Spleen (tissue), 11 donors: ENCODE data around the gene GBA2. TPM values are rescaled to one million over a fixed set of nuclear protein-coding genes. Genes with fewer than 3 reads are reported as not detected.
A peak's percentile ranks its signal among the peaks of the same experiment; 100 is the strongest.

Source experiments
- DNase-seq: peaks from one replicate; pipeline ENCODE4 v3.0.0-alpha.2; 2020
- H3K27ac ChIP-seq, 8 donors: fragments of 200-600 bp; sonication (generic) in 7 of 8; 1 replicate in 4 of 8; 2 replicates in 4 of 8; pipeline versions ENCODE4 v1.5.0 to v1.8.0; 2016 to 2021; ENCODE audit warnings: inconsistent platforms in 4 of 8, mild to moderate bottlenecking in 4 of 8, moderate library complexity in 1 of 8
- H3K27me3 ChIP-seq, 7 donors: fragments of 200-600 bp; sonication (generic) in 6 of 7; replicated peaks in 1 of 7; 1 replicate in 4 of 7; 2 replicates in 3 of 7; pipeline versions ENCODE4 v1.5.0 to v1.8.0; 2016 to 2021; ENCODE audit warnings: inconsistent platforms in 3 of 7, mild to moderate bottlenecking in 1 of 7
- H3K36me3 ChIP-seq, 6 donors: fragments of 200-600 bp; sonication (generic) in 5 of 6; 1 replicate in 4 of 6; 2 replicates in 2 of 6; pipeline versions ENCODE4 v1.5.0 to v1.8.0; 2016 to 2021; ENCODE audit warnings: inconsistent platforms in 2 of 6
- H3K4me1 ChIP-seq, 6 donors: fragments of 200-600 bp; sonication (generic) in 5 of 6; 1 replicate in 3 of 6; 2 replicates in 3 of 6; pipeline versions ENCODE4 v1.5.0 to v1.8.0; 2016 to 2021; ENCODE audit warnings: inconsistent platforms in 3 of 6
- H3K4me3 ChIP-seq, 8 donors: fragments of 200-600 bp; sonication (generic) in 7 of 8; 1 replicate in 4 of 8; 2 replicates in 4 of 8; pipeline versions ENCODE4 v1.5.0 to v1.8.0; 2016 to 2021; ENCODE audit warnings: inconsistent platforms in 4 of 8, mild to moderate bottlenecking in 4 of 8, moderate library complexity in 2 of 8
- H3K9me3 ChIP-seq, 8 donors: fragments of 200-600 bp; sonication (generic) in 7 of 8; 1 replicate in 4 of 8; 2 replicates in 4 of 8; pipeline versions ENCODE4 v1.5.0 to v1.8.0; 2016 to 2021; ENCODE audit warnings: inconsistent platforms in 4 of 8
- POLR2A ChIP-seq, 3 donors: fragments of 450-650 bp; IDR thresholded peaks; one replicate each; pipeline ENCODE4 v1.5.1; 2017; ENCODE audit warnings: antibody characterized with exemption in 3 of 3, mild to moderate bottlenecking in 1 of 3
- POLR2AphosphoS5 ChIP-seq, 3 donors: sonication (generic); formaldehyde crosslinking; IDR thresholded peaks; one replicate each; pipeline ENCODE4 v1.5.1; 2017; ENCODE audit warnings: antibody characterized with exemption in 3 of 3
- WGBS, 5 donors: extraction: QIAGEN DNeasy Blood & Tissue Kit in 3 of 5; methylation state at CpG; one replicate each; pipeline versions ENCODE4 v1.1.5 to v1.1.7; 2013 to 2018; 5-methylcytosine and 5-hydroxymethylcytosine counted together
- intact Hi-C: fragments of 100-400 bp; cut with DNase I; formaldehyde crosslinking; loops from one replicate; pipeline ENCODE4 v1.15.0; 2023; ENCODE audit warnings: low total_unique reads
- polyA plus RNA-seq, 3 donors: library from polyadenylated mRNA; stranded (reverse); fragments of 200-250 nt; gene quantifications; one replicate each; pipeline ENCODE4 v1.2.1, GENCODE V29; 2013
- total RNA-seq, 7 donors: library from RNA; depleted of rRNA in 3 of 7; stranded (reverse); fragments of >200 nt in 3 of 7; fragmentation: NEBNext Ultra II Directional in 4 of 7; extraction: Animal tissue kit (Norgen Biotek cat#: 25700) in 4 of 7; gene quantifications; one replicate each; pipeline versions ENCODE4 v1.1.0 to v1.2.1, GENCODE V29; 2016 to 2021
- TF ChIP-seq, protein P1 (sequence below), 11 experiments: fragments of 200-600 bp in 7 of 11; fragments of 450-650 bp in 4 of 11; sonication (generic) in 4 of 11; IDR thresholded peaks in 8 of 11; conservative IDR thresholded peaks in 3 of 11; 1 replicate in 7 of 11; 2 replicates in 4 of 11; pipeline versions ENCODE4 v1.4.0 to v1.8.0; 2016 to 2021; ENCODE audit warnings: antibody characterized with exemption in 11 of 11, inconsistent platforms in 4 of 11, mild to moderate bottlenecking in 1 of 11
- donor health status: healthy with polysubstance abuse.
- donor health status: DM: no; HTN: no; CAD: no; lungs with moderate emphysema.
- donor health status: DM: no; HTN: no; CAD: no.
- donor health status: Bipolar disorder and iron deficiency.
- donor health status: healthy.
- donor health status: DM: no; HTN: no; CAD: no.
- donor health status: DM: yes; HTN: yes; CAD: no.

The GBA2 gene
- total and polyA plus RNA-seq, 10 donors: 22.8 to 111 (median 73.1) TPM

DNA sequence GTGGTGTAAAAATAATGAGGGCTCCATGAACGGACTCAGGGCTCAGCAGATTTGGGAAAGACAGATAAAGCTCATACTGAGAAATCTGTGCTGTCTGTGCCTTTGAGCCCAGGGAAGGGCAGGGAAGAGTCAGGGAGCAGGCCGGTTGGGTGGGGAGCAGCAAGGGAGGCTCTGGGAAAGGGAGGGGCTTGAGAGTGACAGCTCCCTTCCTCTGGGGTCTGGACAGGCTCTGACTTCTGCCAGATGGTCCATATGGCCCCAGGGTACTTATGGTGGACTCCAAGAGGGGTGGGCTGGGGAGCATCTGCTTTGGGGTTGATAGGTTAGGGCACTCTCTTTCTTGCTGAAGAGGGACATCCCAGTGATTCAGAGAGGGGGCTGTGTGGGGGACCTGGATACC lies 44.4 kb upstream of the GBA2 start:
- Histone ChIP-seq H3K27ac (no peak overlapping the region), H3K4me3 (no peak overlapping the region), H3K4me1 (peaks cover 7 to 22% (median 14%) of the 10 kb centered on the region in 6 donors), H3K36me3 (peaks cover 0 to 18% (median 0%) of the 10 kb centered on the region in 6 donors), H3K27me3 (peaks cover 0 to 12% (median 0%) of the 10 kb centered on the region in 7 donors), H3K9me3 (no peaks in the 10 kb centered on the region)
- TF ChIP-seq, protein P1, sequence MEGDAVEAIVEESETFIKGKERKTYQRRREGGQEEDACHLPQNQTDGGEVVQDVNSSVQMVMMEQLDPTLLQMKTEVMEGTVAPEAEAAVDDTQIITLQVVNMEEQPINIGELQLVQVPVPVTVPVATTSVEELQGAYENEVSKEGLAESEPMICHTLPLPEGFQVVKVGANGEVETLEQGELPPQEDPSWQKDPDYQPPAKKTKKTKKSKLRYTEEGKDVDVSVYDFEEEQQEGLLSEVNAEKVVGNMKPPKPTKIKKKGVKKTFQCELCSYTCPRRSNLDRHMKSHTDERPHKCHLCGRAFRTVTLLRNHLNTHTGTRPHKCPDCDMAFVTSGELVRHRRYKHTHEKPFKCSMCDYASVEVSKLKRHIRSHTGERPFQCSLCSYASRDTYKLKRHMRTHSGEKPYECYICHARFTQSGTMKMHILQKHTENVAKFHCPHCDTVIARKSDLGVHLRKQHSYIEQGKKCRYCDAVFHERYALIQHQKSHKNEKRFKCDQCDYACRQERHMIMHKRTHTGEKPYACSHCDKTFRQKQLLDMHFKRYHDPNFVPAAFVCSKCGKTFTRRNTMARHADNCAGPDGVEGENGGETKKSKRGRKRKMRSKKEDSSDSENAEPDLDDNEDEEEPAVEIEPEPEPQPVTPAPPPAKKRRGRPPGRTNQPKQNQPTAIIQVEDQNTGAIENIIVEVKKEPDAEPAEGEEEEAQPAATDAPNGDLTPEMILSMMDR (IDR thresholded peaks at IDR 0.05 in 8 of 11, conservative IDR thresholded peaks at IDR 0.05 in 3 of 11): no peak
- TF ChIP-seq POLR2A (IDR thresholded peaks at IDR 0.05) (no peak), POLR2AphosphoS5 (IDR thresholded peaks at IDR 0.05) (no peak)
- WGBS, 5 donors: 74 to 94% (median 89%) methylated on average over 2 of the region's 2 CpGs
- intact Hi-C loops: no loop called here
- DNase-seq: no peak

DNA sequence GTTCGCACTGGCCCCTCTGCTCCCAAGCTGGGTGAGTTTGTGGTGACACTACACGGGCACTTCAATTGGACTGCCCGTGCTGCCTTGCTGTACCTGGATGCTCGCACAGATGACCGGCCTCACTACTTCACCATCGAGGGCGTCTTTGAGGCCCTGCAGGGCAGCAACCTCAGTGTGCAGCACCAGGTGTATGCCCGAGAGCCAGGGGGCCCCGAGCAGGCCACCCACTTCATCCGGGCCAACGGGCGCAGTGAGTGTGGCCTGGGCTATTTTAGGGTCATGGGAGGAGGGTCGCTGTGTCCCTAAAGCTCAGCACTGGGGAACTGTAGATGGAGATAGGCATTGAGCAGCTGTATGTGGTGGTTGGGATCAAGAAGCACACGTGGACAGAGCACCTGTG lies 43.8 kb upstream of the GBA2 start:
- DNase-seq: no peak
- H3K4me1 ChIP-seq: peaks cover 7 to 22% (median 14%) of the 10 kb centered on the region in 6 donors
- peaks cover 0 to 12% (median 0%) of the 10 kb centered on the region in 7 donors for H3K27me3 ChIP-seq
- TF ChIP-seq POLR2AphosphoS5 (IDR thresholded peaks at IDR 0.05) (no peak), POLR2A (IDR thresholded peaks at IDR 0.05) (no peak)
- TF ChIP-seq, protein P1 (IDR thresholded peaks at IDR 0.05 in 8 of 11, conservative IDR thresholded peaks at IDR 0.05 in 3 of 11): no peak
- no peak overlapping the region for H3K27ac ChIP-seq
- H3K36me3 ChIP-seq: peaks cover 0 to 18% (median 0%) of the 10 kb centered on the region in 6 donors
- intact Hi-C loops: no loop called here
- 93 to 97% (median 95%) methylated on average over 14 of the region's 14 CpGs for WGBS, 5 donors
- H3K4me3 ChIP-seq: no peak overlapping the region
- H3K9me3 ChIP-seq: no peaks in the 10 kb centered on the region

DNA sequence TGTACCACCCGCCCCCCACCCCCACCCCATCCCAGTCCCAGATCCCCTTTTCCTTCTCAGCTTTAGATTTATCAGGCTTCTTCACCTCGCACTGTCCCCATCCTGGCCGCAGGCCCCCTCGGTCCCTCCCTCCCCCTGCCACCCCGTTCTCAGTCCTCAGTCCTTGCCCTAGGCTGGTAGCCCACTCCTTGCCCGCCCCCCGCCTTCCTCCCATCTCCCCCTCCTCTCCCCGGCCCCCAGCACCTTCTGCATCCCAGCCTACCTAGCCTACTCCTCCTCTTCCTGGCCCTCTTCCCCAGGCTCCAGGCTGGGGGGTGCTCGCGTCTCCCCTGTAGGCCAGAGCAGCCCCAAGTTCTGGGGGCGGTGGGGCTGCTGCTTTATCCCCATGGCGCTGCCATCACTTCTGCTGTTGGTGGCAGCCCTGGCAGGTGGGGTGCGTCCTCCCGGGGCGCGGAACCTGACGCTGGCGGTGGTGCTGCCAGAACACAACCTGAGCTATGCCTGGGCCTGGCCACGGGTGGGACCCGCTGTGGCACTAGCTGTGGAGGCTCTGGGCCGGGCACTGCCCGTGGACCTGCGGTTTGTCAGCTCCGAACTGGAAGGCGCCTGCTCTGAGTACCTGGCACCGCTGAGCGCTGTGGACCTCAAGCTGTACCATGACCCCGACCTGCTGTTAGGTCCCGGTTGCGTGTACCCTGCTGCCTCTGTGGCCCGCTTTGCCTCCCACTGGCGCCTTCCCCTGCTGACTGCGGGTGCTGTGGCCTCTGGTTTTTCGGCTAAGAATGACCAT lies 43.2 kb upstream of the GBA2 start:
- 86 to 96% (median 93%) methylated on average over 22 to 34 of the region's 34 CpGs for WGBS, 5 donors
- peaks cover 7 to 22% (median 14%) of the 10 kb centered on the region in 6 donors for H3K4me1 ChIP-seq
- H3K9me3 ChIP-seq: no peaks in the 10 kb centered on the region
- no peak for TF ChIP-seq POLR2A (IDR thresholded peaks at IDR 0.05)
- TF ChIP-seq, protein P1 (IDR thresholded peaks at IDR 0.05 in 8 of 11, conservative IDR thresholded peaks at IDR 0.05 in 3 of 11): no peak
- TF ChIP-seq POLR2AphosphoS5 (IDR thresholded peaks at IDR 0.05): no peak
- intact Hi-C loops: no loop called here
- peak overlapping the region in 4 of 8 donors; percentile 17 to 62 (median 34) for H3K4me3 ChIP-seq
- H3K27ac ChIP-seq: peak overlapping the region in 2 of 8 donors; percentile 58 to 60
- H3K36me3 ChIP-seq: peaks cover 0 to 21% (median 1%) of the 10 kb centered on the region in 6 donors
- DNase-seq: no peak
- H3K27me3 ChIP-seq: peaks cover 0 to 12% (median 0%) of the 10 kb centered on the region in 7 donors

DNA sequence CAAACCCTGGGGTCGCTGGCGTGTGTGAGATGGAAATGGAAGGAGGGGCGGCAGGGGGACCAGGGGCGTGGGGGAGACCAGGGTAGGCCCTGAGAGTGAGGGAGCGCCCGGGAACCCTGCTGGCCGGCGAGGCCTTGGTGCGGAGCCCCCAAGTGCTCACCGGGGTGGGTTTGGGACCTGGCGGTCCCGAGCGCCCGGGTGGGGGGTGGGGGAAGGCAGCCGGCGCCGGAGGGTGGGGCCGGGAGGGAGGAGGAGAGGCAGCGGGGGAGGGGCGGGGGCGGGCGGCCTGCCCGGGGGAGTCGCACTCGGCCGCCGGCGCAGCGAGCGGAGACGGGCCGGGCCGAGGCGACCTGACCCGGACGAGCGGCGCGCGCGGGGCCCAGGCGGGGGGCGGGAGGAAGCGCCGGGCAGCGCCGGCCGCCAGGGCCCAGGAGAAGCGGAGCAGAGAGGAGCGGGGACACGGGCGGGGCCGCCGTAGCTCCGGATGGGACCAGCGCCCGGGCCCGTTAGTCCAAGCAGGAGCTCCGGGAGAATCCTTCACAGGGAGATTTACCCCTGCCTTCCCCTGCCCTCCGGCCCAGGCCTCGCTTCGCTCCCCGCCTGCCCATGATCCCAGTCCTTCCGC lies 42.4 kb upstream of the GBA2 start, which contains the start of gene NPR2:
TSS of gene NPR2 (plus strand) at position 295 of the 625 bp plus-strand sequence. CDS start 818 bp downstream, outside the sequence.
- Histone ChIP-seq H3K9me3 (no peaks in the 10 kb centered on the region), H3K27me3 (peaks cover 0 to 12% (median 0%) of the 10 kb centered on the region in 7 donors), H3K4me3 (peak within 1 kb of the TSS in 5 of 8 donors; percentile 17 to 62 (median 32)), H3K36me3 (peaks cover 0 to 29% (median 3%) of the 10 kb centered on the region in 6 donors), H3K27ac (peak within 1 kb of the TSS in 5 of 8 donors; percentile 25 to 60 (median 34)), H3K4me1 (peaks cover 7 to 22% (median 14%) of the 10 kb centered on the region in 6 donors)
- no peak for DNase-seq
- 9 to 74% (median 23%) methylated on average over 47 to 64 of the region's 64 CpGs for WGBS, 5 donors
- intact Hi-C loops: loop anchor here (2.0 kb wide), 1 partner anchor 91 kb away; no protein-coding TSS in a partner anchor
- TF ChIP-seq POLR2A (IDR thresholded peaks at IDR 0.05) (no peak), POLR2AphosphoS5 (IDR thresholded peaks at IDR 0.05) (peak in 1 of 3 donors; percentile 17)
- TF ChIP-seq, protein P1 (IDR thresholded peaks at IDR 0.05 in 8 of 11, conservative IDR thresholded peaks at IDR 0.05 in 3 of 11): peak in 1 of 11 experiments; percentile 29
